Ovary (tissue), 3 donors: ENCODE data around the gene SNTA1.

Source experiments
- EP300 ChIP-seq: sonication (generic); formaldehyde crosslinking; IDR thresholded peaks from one replicate; pipeline ENCODE4 v1.6.1; 2017; ENCODE audit warnings: antibody characterized with exemption
- POLR2A ChIP-seq: fragments of 450-650 bp; IDR thresholded peaks from one replicate; pipeline ENCODE4 v1.6.1; 2017; ENCODE audit warnings: antibody characterized with exemption, mild to moderate bottlenecking, moderate library complexity
- TF ChIP-seq, protein P1 (sequence below), 3 donors: fragments of 450-650 bp in 2 of 3; fragments of 200-600 bp in 1 of 3; IDR thresholded peaks; one replicate each; pipeline versions ENCODE4 v1.5.1 to v1.8.0; 2016 to 2022; ENCODE audit warnings: antibody characterized with exemption in 3 of 3, mild to moderate bottlenecking in 1 of 3
- donor health status: DM: no; HTN: no; CAD: no.

DNA sequence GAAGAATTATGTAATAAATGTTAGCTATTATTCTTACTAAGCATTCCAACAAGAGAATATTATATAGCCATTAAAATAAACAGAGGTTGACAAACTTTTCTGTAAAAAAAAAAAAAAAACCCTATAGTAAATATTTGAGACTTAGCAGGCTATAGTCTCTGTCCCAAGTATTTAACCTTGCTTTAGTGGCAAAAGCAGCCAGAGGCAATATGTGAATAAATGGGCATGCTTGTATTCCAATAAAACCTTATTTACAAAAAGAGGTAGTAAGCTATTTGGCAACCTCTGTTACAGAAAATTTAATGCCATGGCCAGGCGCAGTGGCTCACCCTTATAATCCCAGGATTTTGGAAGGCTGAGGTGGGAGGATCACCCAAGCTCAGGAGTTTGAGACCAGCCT, 56.9 kb downstream of the SNTA1 start:
- TF ChIP-seq POLR2A = no peak
- TF ChIP-seq, protein P1, sequence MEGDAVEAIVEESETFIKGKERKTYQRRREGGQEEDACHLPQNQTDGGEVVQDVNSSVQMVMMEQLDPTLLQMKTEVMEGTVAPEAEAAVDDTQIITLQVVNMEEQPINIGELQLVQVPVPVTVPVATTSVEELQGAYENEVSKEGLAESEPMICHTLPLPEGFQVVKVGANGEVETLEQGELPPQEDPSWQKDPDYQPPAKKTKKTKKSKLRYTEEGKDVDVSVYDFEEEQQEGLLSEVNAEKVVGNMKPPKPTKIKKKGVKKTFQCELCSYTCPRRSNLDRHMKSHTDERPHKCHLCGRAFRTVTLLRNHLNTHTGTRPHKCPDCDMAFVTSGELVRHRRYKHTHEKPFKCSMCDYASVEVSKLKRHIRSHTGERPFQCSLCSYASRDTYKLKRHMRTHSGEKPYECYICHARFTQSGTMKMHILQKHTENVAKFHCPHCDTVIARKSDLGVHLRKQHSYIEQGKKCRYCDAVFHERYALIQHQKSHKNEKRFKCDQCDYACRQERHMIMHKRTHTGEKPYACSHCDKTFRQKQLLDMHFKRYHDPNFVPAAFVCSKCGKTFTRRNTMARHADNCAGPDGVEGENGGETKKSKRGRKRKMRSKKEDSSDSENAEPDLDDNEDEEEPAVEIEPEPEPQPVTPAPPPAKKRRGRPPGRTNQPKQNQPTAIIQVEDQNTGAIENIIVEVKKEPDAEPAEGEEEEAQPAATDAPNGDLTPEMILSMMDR (IDR thresholded peaks at IDR 0.05) = no peak
- no peak for TF ChIP-seq EP300
